H1 (cell line): Measurements from ENCODE around the gene ARL6IP4. TPM values are rescaled to one million over a fixed set of nuclear protein-coding genes. Genes with fewer than 3 reads are reported as not detected.

ENCODE experiments used
- CTCF ChIA-PET: fragments of 300-600 bp; sonication (Branson Sonifier 250); formaldehyde crosslinking; loops from one replicate; lab custom pipeline; 2021; ENCODE audit not compliant: partially characterized antibody; lab: Charles Lee
- POLR2A ChIA-PET: fragments of 300-600 bp; sonication (Branson Sonifier 250); formaldehyde crosslinking; loops from one replicate; lab custom pipeline; 2021; ENCODE audit warnings: inconsistent platforms; ENCODE audit not compliant: partially characterized antibody; lab: Charles Lee
- DNase-seq, 2 experiments: peaks; one replicate each; pipeline versions ENCODE4 v3.0.0 to v3.0.0-alpha.2; 2010 to 2022; ENCODE audit warnings: low spot score in 2 of 2, low read depth in 1 of 2, mixed read lengths in 1 of 2
- FAIRE-seq: peaks from 2 replicates; lab custom pipeline; 2011; peaks lifted over from hg19 to GRCh38; lab: Jason Lieb, UNC
- H2AFZ ChIP-seq: 2 replicates; pipeline ENCODE4 v1.8.1; 2012; ENCODE audit warnings: low read length, inconsistent platforms
- H2AK5ac ChIP-seq: 2 replicates; pipeline ENCODE4 v1.6.1; 2013; ENCODE audit warnings: low read depth, low read length
- H2BK120ac ChIP-seq: replicated peaks from 2 replicates; pipeline ENCODE3; 2013; ENCODE audit warnings: low read depth, low read length, inconsistent platforms
- H2BK12ac ChIP-seq: 2 replicates; pipeline ENCODE4 v1.6.1; 2013; ENCODE audit warnings: low read depth, low read length
- H2BK15ac ChIP-seq: 2 replicates; pipeline ENCODE4 v1.6.1; 2013; ENCODE audit warnings: low read length
- H2BK20ac ChIP-seq: 2 replicates; pipeline ENCODE4 v1.6.1; 2013; ENCODE audit warnings: low read length
- H2BK5ac ChIP-seq: 2 replicates; pipeline ENCODE4 v1.6.1; 2013; ENCODE audit warnings: low read depth, low read length
- H3K14ac ChIP-seq: 2 replicates; pipeline ENCODE4 v1.6.1; 2013; ENCODE audit warnings: inconsistent platforms; ENCODE audit not compliant: insufficient read length
- H3K18ac ChIP-seq: 2 replicates; pipeline ENCODE4 v1.6.1; 2013; ENCODE audit warnings: low read length; ENCODE audit errors: extremely low read depth
- H3K23ac ChIP-seq: 2 replicates; pipeline ENCODE4 v1.6.1; 2013; ENCODE audit warnings: inconsistent platforms; ENCODE audit not compliant: insufficient read length
- H3K23me2 ChIP-seq: 2 replicates; pipeline ENCODE4 v1.6.1; 2013; ENCODE audit warnings: low read depth, low read length
- H3K27ac ChIP-seq: 2 replicates; pipeline ENCODE4 v1.6.1; 2011; ENCODE audit warnings: low read depth, low read length, inconsistent platforms
- H3K27me3 ChIP-seq, 4 experiments: replicated peaks in 1 of 4; 1 replicate in 1 of 4; 2 replicates in 3 of 4; pipeline versions ENCODE4 v1.6.1 to v1.8.1; 2011 to 2013; ENCODE audit warnings: low read length in 3 of 4, mild to moderate bottlenecking in 3 of 4, inconsistent platforms in 2 of 4, mixed read lengths in 2 of 4, moderate library complexity in 1 of 4; ENCODE audit not compliant: control insufficient read depth in 3 of 4, insufficient read depth in 3 of 4; ENCODE audit errors: extremely low read depth in 1 of 4
- H3K36me3 ChIP-seq, 4 experiments: 2 replicates each; pipeline versions ENCODE4 v1.6.1 to v1.8.1; 2011 to 2013; ENCODE audit warnings: mild to moderate bottlenecking in 4 of 4, low read length in 3 of 4, moderate library complexity in 2 of 4, control low read depth in 1 of 4, inconsistent platforms in 1 of 4; ENCODE audit not compliant: insufficient read depth in 4 of 4, control insufficient read depth in 2 of 4
- H3K4ac ChIP-seq: replicated peaks from 2 replicates; pipeline ENCODE3; 2013; ENCODE audit warnings: low read length, low read depth, mixed read lengths, inconsistent platforms; ENCODE audit not compliant: insufficient read length
- H3K4me1 ChIP-seq, 4 experiments: replicated peaks in 1 of 4; 1 replicate in 1 of 4; 2 replicates in 3 of 4; pipeline versions ENCODE4 v1.6.1 to v1.8.1; 2011 to 2013; ENCODE audit warnings: low read length in 3 of 4, inconsistent platforms in 2 of 4, mixed read lengths in 1 of 4; ENCODE audit not compliant: insufficient read depth in 4 of 4, control insufficient read depth in 3 of 4
- H3K4me2 ChIP-seq, 2 experiments: 2 replicates each; pipeline versions ENCODE4 v1.6.1 to v1.8.1; 2011 to 2013; ENCODE audit warnings: low read depth in 2 of 2, low read length in 2 of 2, control low read depth in 1 of 2, inconsistent platforms in 1 of 2, mild to moderate bottlenecking in 1 of 2; ENCODE audit not compliant: insufficient read depth in 1 of 2
- H3K4me3 ChIP-seq, 4 experiments: fragments of 200-600, 300-600 bp in 1 of 4; sonication (generic), shearing (Covaris generic), sonication (Bioruptor Twin) in 1 of 4; 2 replicates each; pipeline versions ENCODE4 v1.5.1 to v1.8.1; 2011 to 2016; ENCODE audit warnings: low read length in 4 of 4, low read depth in 3 of 4, control low read depth in 2 of 4, inconsistent platforms in 2 of 4, mild to moderate bottlenecking in 2 of 4, mixed read lengths in 1 of 4, moderate library complexity in 1 of 4; ENCODE audit not compliant: insufficient read depth in 2 of 4; ENCODE audit errors: extremely low read depth in 1 of 4
- H3K56ac ChIP-seq: replicated peaks from 2 replicates; pipeline ENCODE3; 2013; ENCODE audit warnings: low read depth, mild to moderate bottlenecking, mixed read lengths, low read length, inconsistent platforms; ENCODE audit not compliant: insufficient read length
- H3K79me1 ChIP-seq: 2 replicates; pipeline ENCODE4 v1.6.1; 2013; ENCODE audit warnings: low read depth, low read length, control low read depth
- H3K79me2 ChIP-seq, 2 experiments: 2 replicates each; pipeline versions ENCODE4 v1.6.1 to v1.8.1; 2012 to 2013; ENCODE audit warnings: low read length in 2 of 2, mild to moderate bottlenecking in 2 of 2, inconsistent platforms in 1 of 2; ENCODE audit not compliant: insufficient read depth in 2 of 2, control insufficient read depth in 1 of 2
- H3K9ac ChIP-seq, 4 experiments: replicated peaks in 1 of 4; 1 replicate in 1 of 4; 2 replicates in 3 of 4; pipeline versions ENCODE4 v1.6.1 to v1.8.1; 2011 to 2013; ENCODE audit warnings: low read depth in 3 of 4, low read length in 3 of 4, control low read depth in 2 of 4, mild to moderate bottlenecking in 2 of 4, moderate library complexity in 2 of 4, inconsistent platforms in 1 of 4; ENCODE audit errors: extremely low read depth in 1 of 4
- H3K9me3 ChIP-seq, 2 experiments: 2 replicates each; pipeline versions ENCODE4 v1.6.1 to v1.8.1; 2012 to 2013; ENCODE audit warnings: mild to moderate bottlenecking in 2 of 2, moderate library complexity in 2 of 2, control low read depth in 1 of 2, inconsistent platforms in 1 of 2, low read depth in 1 of 2, low read length in 1 of 2, mixed read lengths in 1 of 2; ENCODE audit not compliant: insufficient read depth in 2 of 2
- H4K20me1 ChIP-seq, 2 experiments: replicated peaks in 1 of 2; 2 replicates each; pipeline versions ENCODE3 to v1.8.1; 2011 to 2013; ENCODE audit warnings: inconsistent platforms in 2 of 2, low read length in 2 of 2, mild to moderate bottlenecking in 1 of 2; ENCODE audit not compliant: insufficient read depth in 2 of 2, control insufficient read depth in 1 of 2
- H4K5ac ChIP-seq: 2 replicates; pipeline ENCODE4 v1.6.1; 2013; ENCODE audit warnings: low read length, low read depth, mixed read lengths, inconsistent platforms; ENCODE audit not compliant: insufficient read length
- H4K8ac ChIP-seq: 2 replicates; pipeline ENCODE4 v1.8.0; 2013; ENCODE audit warnings: mild to moderate bottlenecking, moderate library complexity, low read length, inconsistent platforms; ENCODE audit not compliant: insufficient read depth; ENCODE audit errors: extremely low read depth
- H4K91ac ChIP-seq: replicated peaks from 2 replicates; pipeline ENCODE3; 2013; ENCODE audit warnings: low read length, mixed read lengths, inconsistent platforms; ENCODE audit not compliant: insufficient read length
- CHD1 ChIP-seq: IDR thresholded peaks from 2 replicates; pipeline ENCODE4 v1.6.1; 2012; ENCODE audit warnings: low read depth, low read length, improper control_type of control experiment
- WGBS, 2 experiments: shearing (Covaris generic) in 1 of 2; methylation state at CpG; one replicate each; pipeline versions ENCODE4 v1.1.6 to v1.1.7; 2013 to 2015; ENCODE audit warnings: low lambda C conversion rate in 2 of 2, mixed read lengths in 2 of 2, inconsistent platforms in 1 of 2, low coverage in 1 of 2, missing lambda C conversion rate in 1 of 2; ENCODE audit not compliant: insufficient replicate concordance in 2 of 2, insufficient coverage in 1 of 2, insufficient read length in 1 of 2; ENCODE audit errors: extremely low coverage in 1 of 2, missing lambda C conversion rate in 1 of 2; 5-methylcytosine and 5-hydroxymethylcytosine counted together
- polyA plus RNA-seq, 7 experiments: library from polyadenylated mRNA; depleted of rRNA in 3 of 7; stranded (reverse) in 5 of 7; unstranded in 2 of 7; fragments of >200 nt in 5 of 7; fragments of 200-250 nt in 2 of 7; gene quantifications; 1 replicate in 5 of 7; 2 replicates in 1 of 7; 4 replicates in 1 of 7; pipeline versions ENCODE4 v1.2.1 to v1.2.3, GENCODE V29; 2011 to 2013; ENCODE audit warnings: missing spikeins in 2 of 7, mixed read lengths in 2 of 7
- total RNA-seq: library from RNA; stranded (reverse); fragmentation: NEBNext Ultra II Directional; extraction: Animal tissue kit (Norgen Biotek cat#: 25700); gene quantifications from 2 replicates; pipeline ENCODE4 v1.2.1, GENCODE V29; 2021

Gene ARL6IP4
- total and polyA plus RNA-seq, 2 of the 8 experiments (the other 6 are each of a cell fraction or from before 2014, with no cell fraction given) = 76.4 to 109 TPM

- no peak overlapping the region for H2BK120ac ChIP-seq
Measured at GRCh38 chr12:122989874-122990419, 9.5 kb downstream of the ARL6IP4 start.

More at GRCh38 chr12:122989874-122990419, 9.5 kb downstream of the ARL6IP4 start:
- FAIRE-seq (no peak), DNase-seq (no peak)
- H4K8ac ChIP-seq = peak overlapping the region; percentile 51; the same call in 1 of the 2 replicates
- no peak overlapping the region for H3K9ac ChIP-seq
- no peak for TF ChIP-seq CHD1
- H3K23me2 ChIP-seq = 0 out of 2 replicates have a peak, but pooled peaks cover 2% of the 10 kb centered on the region
- H3K36me3 ChIP-seq = no peaks in the 10 kb centered on the region
- ChIA-PET POLR2A (interaction anchor here (0.9 to 2.1 kb wide), 5 partner anchors 8 to 243 kb away, joined by 3 to 8 read pairs (median 5); partner anchors contain the start of genes ARL6IP4, MPHOSPH9, MTRFR and OGFOD2), CTCF (interaction anchor here (0.7 to 2.5 kb wide), 19 partner anchors 8 to 253 kb away, joined by 3 to 10 read pairs (median 4); partner anchors contain the start of gene MTRFR)
- 95% methylated on average over 14 of the region's 22 CpGs; no CpG with 5 or more reads in 1 of the 2 experiments for whole genome bisulfite sequencing, 2 experiments
- H3K79me2 ChIP-seq = no peaks in the 10 kb centered on the region
- H4K20me1 ChIP-seq = no peaks in the 10 kb centered on the region
- H3K4me2 ChIP-seq = no peak overlapping the region
- no peak overlapping the region for H2AK5ac ChIP-seq
- H3K14ac ChIP-seq = no peak overlapping the region
- H3K18ac ChIP-seq = no peak overlapping the region
- H2BK15ac ChIP-seq = no peak overlapping the region
- no peaks in the 10 kb centered on the region for H3K9me3 ChIP-seq
- H2AFZ ChIP-seq = no peak overlapping the region
- H4K5ac ChIP-seq = no peak overlapping the region
- H3K56ac ChIP-seq = no peak overlapping the region
- H3K23ac ChIP-seq = no peak overlapping the region
- H3K27ac ChIP-seq = no peak overlapping the region
- no peak overlapping the region for H2BK12ac ChIP-seq
- H3K4ac ChIP-seq = no peak overlapping the region
- H3K4me3 ChIP-seq = no peak overlapping the region
- H3K4me1 ChIP-seq = no peaks in the 10 kb centered on the region; a peak in 2 of 7 replicates
- H3K27me3 ChIP-seq = no peaks in the 10 kb centered on the region
- no peak overlapping the region for H2BK5ac ChIP-seq
- H4K91ac ChIP-seq = no peak overlapping the region
- no peaks in the 10 kb centered on the region for H3K79me1 ChIP-seq
- H2BK20ac ChIP-seq = no peak overlapping the region
